ENCODE results near the gene PDGFRB. TPM values are rescaled to one million over a fixed set of nuclear protein-coding genes. Genes with fewer than 3 reads are reported as not detected.

Gene PDGFRB
- total RNA-seq, 1 experiment from 2014 or later, result not detected

DNA sequence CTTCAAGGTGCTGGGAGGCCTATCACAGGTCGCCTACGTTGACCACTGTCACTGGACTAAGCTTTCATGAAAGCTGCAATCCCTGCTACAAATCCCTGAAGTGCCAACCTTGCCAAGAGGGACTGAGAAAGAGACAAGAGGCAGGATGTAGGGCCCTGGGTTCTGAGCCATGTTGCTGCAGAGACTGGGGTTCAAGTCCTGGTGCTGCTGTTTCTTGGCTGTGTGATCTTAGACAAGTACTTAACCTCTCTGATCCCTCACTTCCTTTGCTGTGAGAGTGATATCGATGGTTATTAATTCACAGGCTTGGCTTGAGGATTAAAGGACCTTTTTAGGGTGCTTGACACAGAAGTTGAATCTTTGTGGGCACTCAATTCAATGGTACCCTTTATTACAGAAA lies 84.8 kb downstream of the PDGFRB start:
- Histone ChIP-seq H3K4me1 (replicated peaks; ENCODE audit: insufficient read depth) (peaks cover 6% of the 10 kb centered on the region; the same call in 1 of the 2 replicates), H3K27me3 (ENCODE audit: insufficient read depth, low read depth) (peaks cover 15% of the 10 kb centered on the region), H3K4me2 (no peak overlapping the region), H3K9me3 (ENCODE audit: insufficient read depth, low read depth) (no peaks in the 10 kb centered on the region), H3K27ac (no peak overlapping the region), H4K20me1 (ENCODE audit: insufficient read depth) (no peaks in the 10 kb centered on the region), H2AFZ (no peak overlapping the region), H3K79me2 (ENCODE audit: low read depth) (no peaks in the 10 kb centered on the region), H3K9me2 (ENCODE audit: insufficient read depth) (no peaks in the 10 kb centered on the region), H3K36me3 (ENCODE audit: low read depth) (no peaks in the 10 kb centered on the region), H3K4me3 (no peak overlapping the region), H3F3A (ENCODE audit: insufficient read depth, low read depth) (no peaks in the 10 kb centered on the region)
- intact Hi-C loops (cut with micrococcal nuclease; ENCODE audit: unreplicated experiment), result no loop called here
- TF ChIP-seq EZH2 (IDR thresholded peaks at IDR 0.05; ENCODE audit: low read depth), result no peak
- TF ChIP-seq, protein P1, sequence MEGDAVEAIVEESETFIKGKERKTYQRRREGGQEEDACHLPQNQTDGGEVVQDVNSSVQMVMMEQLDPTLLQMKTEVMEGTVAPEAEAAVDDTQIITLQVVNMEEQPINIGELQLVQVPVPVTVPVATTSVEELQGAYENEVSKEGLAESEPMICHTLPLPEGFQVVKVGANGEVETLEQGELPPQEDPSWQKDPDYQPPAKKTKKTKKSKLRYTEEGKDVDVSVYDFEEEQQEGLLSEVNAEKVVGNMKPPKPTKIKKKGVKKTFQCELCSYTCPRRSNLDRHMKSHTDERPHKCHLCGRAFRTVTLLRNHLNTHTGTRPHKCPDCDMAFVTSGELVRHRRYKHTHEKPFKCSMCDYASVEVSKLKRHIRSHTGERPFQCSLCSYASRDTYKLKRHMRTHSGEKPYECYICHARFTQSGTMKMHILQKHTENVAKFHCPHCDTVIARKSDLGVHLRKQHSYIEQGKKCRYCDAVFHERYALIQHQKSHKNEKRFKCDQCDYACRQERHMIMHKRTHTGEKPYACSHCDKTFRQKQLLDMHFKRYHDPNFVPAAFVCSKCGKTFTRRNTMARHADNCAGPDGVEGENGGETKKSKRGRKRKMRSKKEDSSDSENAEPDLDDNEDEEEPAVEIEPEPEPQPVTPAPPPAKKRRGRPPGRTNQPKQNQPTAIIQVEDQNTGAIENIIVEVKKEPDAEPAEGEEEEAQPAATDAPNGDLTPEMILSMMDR (conservative IDR thresholded peaks at IDR 0.05), result no peak
- DNase-seq, result no peak
- ChIA-PET POLR2A (ENCODE audit: unreplicated experiment) (no interaction called here), CTCF (no interaction called here)
- no TSS peak for BruUV-seq (replicated peaks)

DNA sequence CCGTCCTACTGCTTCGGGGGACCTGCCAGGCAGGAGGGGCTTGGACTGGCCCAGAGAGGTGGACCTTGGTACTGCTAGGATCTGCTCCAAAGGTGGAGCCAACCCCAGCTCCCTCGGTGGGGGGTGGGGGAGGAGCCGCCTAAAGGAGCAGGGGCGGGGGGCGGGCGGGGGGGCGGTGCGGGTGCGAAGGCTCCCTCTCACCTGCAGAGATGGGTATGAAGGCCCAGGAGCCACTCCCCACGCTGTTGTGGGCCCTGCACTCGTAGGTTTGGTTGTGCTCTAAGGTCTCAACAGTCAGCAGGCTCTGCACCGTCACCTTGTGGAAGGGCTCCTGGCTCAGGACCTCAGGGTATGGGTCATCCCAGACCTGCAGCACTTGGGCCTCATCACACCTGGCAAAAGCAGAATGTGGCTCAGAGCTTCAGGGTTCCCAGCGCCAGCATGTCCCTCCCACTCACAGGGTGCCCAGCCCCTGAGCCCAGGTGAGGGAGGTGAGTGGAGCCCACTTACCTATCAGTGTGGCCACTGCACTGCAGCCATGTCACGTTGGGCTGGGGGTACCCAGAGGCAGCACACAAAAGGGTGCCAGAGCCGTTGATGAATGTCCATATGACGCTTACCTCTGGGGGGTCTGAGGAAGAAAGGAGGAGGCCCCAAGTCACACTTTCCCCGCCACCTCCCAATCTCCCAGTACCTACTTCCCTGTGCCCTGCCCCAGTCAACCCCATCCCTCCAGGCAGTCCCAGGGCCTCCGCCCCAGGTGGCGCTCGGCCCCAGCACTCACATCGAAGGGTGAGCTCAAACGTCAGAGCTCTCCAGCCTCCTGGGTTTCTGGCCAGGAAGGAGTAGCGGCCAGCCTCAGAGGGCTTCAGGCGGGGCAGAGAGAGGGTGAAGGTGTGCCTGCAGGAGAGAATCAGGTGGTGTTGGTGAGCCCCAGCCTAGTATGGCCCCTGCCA lies 85.7 kb downstream of the PDGFRB start:
- POLR2A ChIA-PET (ENCODE audit: unreplicated experiment), result no interaction called here
- CTCF ChIA-PET, result no interaction called here
- Histone ChIP-seq H3K9me2 (ENCODE audit: insufficient read depth) (no peaks in the 10 kb centered on the region), H4K20me1 (ENCODE audit: insufficient read depth) (no peaks in the 10 kb centered on the region), H3K4me2 (no peak overlapping the region), H3K4me3 (no peak overlapping the region), H3K9me3 (ENCODE audit: insufficient read depth, low read depth) (no peaks in the 10 kb centered on the region), H2AFZ (no peak overlapping the region), H3K4me1 (replicated peaks; ENCODE audit: insufficient read depth) (peaks cover 6% of the 10 kb centered on the region; the same call in 1 of the 2 replicates), H3K79me2 (ENCODE audit: low read depth) (no peaks in the 10 kb centered on the region), H3K36me3 (ENCODE audit: low read depth) (no peaks in the 10 kb centered on the region), H3K27me3 (ENCODE audit: insufficient read depth, low read depth) (peaks cover 7% of the 10 kb centered on the region; the same call in 1 of the 2 replicates), H3F3A (ENCODE audit: insufficient read depth, low read depth) (no peaks in the 10 kb centered on the region), H3K27ac (no peak overlapping the region)
- TF ChIP-seq EZH2 (IDR thresholded peaks at IDR 0.05; ENCODE audit: low read depth), result no peak
- TF ChIP-seq, protein P1 (conservative IDR thresholded peaks at IDR 0.05), result no peak
- no TSS peak for BruUV-seq (replicated peaks)
- peak in 1 of 2 experiments; percentile 35 for DNase-seq
- intact Hi-C loops (cut with micrococcal nuclease; ENCODE audit: unreplicated experiment), result no loop called here

DNA sequence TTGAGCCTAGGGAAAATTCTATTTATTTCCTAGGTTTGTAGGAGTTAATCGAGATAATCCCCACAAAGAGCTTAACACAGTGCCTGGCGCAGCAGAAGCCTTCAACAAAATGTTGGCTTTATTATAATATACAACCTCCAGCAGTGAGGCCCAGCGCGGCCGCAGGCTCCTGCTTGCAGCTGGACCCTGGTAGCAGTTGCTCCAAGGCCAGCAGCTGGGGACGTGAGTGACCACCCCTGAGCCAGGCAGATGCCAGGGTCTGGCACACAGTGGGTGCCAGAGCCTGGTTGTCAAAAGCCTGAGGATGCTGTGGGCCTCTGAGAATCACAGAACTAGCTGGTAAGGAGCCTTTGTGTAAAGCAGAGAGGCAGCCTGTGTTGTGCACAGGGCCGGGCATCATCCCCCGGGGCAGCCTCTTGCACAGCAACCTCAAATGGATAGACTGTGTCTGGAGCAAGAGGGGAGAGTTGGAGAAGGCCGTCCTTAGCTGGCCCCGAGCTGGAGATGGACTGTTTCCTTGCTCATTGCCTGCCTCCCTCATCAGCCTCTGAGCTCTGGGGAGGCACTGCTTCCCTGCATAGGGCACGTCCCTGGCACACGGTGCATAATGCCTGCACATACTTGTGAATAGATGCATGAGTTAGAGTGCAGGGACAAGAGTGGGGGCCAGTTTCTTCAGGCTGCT lies 86.5 kb downstream of the PDGFRB start:
- Histone ChIP-seq H3K79me2 (ENCODE audit: low read depth) (no peaks in the 10 kb centered on the region), H2AFZ (no peak overlapping the region), H3K4me1 (replicated peaks; ENCODE audit: insufficient read depth) (peaks cover 6% of the 10 kb centered on the region; the same call in 1 of the 2 replicates), H3K9me2 (ENCODE audit: insufficient read depth) (no peaks in the 10 kb centered on the region), H3K4me2 (no peak overlapping the region), H3K36me3 (ENCODE audit: low read depth) (no peaks in the 10 kb centered on the region), H3K27me3 (ENCODE audit: insufficient read depth, low read depth) (no peaks in the 10 kb centered on the region), H3K4me3 (no peak overlapping the region), H3F3A (ENCODE audit: insufficient read depth, low read depth) (no peaks in the 10 kb centered on the region), H3K27ac (no peak overlapping the region), H4K20me1 (ENCODE audit: insufficient read depth) (no peaks in the 10 kb centered on the region), H3K9me3 (ENCODE audit: insufficient read depth, low read depth) (no peaks in the 10 kb centered on the region)
- CTCF ChIA-PET, result interaction anchor here (0.5 to 0.7 kb wide), 2 partner anchors 47 to 51 kb away, joined by 3 read pairs; no protein-coding TSS in a partner anchor
- no peak for DNase-seq
- POLR2A ChIA-PET (ENCODE audit: unreplicated experiment), result no interaction called here
- no peak for TF ChIP-seq EZH2 (IDR thresholded peaks at IDR 0.05; ENCODE audit: low read depth)
- TF ChIP-seq, protein P1 (conservative IDR thresholded peaks at IDR 0.05), result no peak
- no TSS peak for BruUV-seq (replicated peaks)
- intact Hi-C loops (cut with micrococcal nuclease; ENCODE audit: unreplicated experiment), result no loop called here

Measured in PC-9 (cell line).